Measurements from ENCODE around the gene OTULINL.
A peak's percentile ranks its signal among the peaks of the same experiment; 100 is the strongest.
"Not testable (repeated sequence)": the region's sequence is repeated elsewhere in the genome, so short reads cannot be mapped to it uniquely, and the experiment has no call there.

OTULINL gene

GRCh38 chr5:14581106-14581890 lies at the start of gene OTULINL:
Gene OTULINL (plus strand): TSS chr5:14581792. CDS start chr5:14581895, 103 bp downstream.
- DNase-seq (ENCODE audit: low spot score) = peak; percentile 98

- DNase-seq (ENCODE audit: low spot score) = no peak
Observed at GRCh38 chr5:14532180-14532579, 49.4 kb upstream of the OTULINL start.

- DNase-seq (ENCODE audit: low spot score) = no peak
Observed at GRCh38 chr5:14534773-14535172, 46.8 kb upstream of the OTULINL start.

DNA sequence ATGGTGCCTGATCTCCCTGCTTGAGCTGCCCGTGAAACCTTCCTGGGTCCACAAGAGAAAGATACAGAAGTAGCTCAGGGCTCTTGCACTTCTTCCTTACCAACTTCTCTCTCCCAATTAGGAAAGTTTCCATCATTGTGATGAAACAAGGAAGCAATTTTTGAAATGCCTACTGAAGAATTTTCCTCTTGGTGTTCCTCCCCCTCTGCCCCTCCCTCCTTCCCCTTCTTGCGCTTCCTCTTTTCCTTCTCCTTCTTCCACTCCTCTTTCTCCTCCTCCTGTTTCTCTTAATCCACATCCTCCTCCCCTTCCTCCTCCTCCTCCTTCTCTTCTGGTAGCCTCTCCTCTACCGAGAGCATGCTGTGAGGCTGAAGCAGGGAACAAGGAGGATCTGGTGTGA lies 36.3 kb upstream of the OTULINL start:
- DNase-seq (ENCODE audit: low spot score) = no peak

DNA sequence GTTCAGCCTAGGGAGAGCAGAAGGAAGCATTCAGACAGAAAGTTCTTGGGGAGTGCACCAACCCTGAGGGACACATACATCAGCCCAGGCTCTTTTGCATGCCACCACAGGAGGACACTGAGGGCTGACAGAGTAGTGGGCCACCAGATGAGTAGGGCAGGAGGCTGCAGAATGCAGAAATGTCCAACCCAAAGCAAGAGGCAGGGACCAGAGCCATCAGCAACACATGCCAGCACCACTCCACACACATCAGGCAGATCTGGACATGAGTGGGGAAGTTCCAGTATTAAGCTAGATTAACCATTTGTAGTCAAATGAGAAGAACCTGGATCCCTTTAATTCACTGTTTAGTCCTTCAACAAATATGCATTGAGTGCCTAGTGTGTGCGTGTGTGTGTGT lies 35.7 kb upstream of the OTULINL start:
- no peak for DNase-seq (ENCODE audit: low spot score)

DNA sequence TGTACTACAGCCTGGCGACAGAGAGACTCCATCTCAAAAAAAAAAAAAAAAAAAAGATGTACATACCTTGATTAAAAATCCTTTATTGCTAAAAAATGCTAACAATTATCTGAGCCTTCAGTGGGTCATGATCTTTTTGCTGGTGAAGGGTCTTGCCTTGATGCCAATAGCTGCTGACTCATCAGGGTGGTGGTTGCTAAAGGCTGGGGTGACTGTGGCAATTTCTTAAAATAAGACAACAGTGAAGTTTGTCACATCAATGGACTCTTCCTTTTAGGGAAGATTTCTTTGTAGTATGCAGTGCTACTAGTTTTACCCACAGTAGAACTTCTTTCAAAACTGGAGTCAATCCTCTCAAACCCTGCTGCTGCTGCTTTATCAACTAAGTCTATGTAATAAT lies 33.9 kb upstream of the OTULINL start:
- no peak for DNase-seq (ENCODE audit: low spot score)

DNA sequence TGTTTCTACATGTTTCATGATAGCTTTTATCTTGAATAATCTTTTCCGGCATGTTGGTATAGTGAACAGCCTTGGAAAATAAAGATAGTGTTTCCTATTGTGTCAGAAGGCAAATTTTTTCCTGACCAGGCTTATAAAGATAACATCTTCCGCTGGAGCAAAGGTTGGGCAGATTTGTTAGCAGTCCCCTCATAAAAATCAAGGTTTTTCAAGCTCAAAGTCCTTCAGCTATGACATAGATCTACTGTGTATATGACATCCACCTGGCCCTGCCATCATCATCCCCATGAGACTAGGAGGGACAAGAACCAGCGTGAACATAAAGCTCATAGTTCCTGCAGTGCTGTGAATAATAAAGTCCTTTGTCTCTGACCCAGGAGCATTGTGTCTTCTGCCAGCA lies 30.4 kb upstream of the OTULINL start:
- DNase-seq (ENCODE audit: low spot score) = no peak

- no peak for DNase-seq (ENCODE audit: low spot score)
Observed at GRCh38 chr5:14552017-14552416, 29.6 kb upstream of the OTULINL start.

- not testable (repeated sequence) for DNase-seq (ENCODE audit: low spot score)
Observed at GRCh38 chr5:14554288-14554687, 27.3 kb upstream of the OTULINL start.

DNA sequence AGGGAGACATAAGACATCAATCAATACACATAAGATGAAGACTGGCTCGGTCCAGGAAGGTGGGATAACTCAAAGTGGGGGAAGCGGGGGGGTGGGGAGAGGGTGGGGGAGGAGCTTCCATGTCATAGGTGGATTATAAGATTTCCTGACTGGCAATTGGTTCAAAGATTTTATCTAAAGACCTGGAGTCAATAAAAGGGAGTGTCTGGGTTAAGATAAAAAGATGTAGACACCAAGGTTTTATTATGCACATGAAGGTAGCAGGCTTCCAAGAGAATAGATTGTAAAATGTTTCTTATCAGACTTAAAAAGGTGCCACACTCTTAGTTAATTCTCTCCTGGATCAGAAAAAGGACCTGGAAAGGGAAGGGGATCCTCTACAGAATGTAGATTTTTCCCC lies 25.6 kb upstream of the OTULINL start:
- DNase-seq (ENCODE audit: low spot score) = no peak

- no peak for DNase-seq (ENCODE audit: low spot score)
Observed at GRCh38 chr5:14557203-14557770, 24.3 kb upstream of the OTULINL start.

GRCh38 chr5:14557791-14558415 lies 23.7 kb upstream of the OTULINL start:
- DNase-seq (ENCODE audit: low spot score) = no peak

DNA sequence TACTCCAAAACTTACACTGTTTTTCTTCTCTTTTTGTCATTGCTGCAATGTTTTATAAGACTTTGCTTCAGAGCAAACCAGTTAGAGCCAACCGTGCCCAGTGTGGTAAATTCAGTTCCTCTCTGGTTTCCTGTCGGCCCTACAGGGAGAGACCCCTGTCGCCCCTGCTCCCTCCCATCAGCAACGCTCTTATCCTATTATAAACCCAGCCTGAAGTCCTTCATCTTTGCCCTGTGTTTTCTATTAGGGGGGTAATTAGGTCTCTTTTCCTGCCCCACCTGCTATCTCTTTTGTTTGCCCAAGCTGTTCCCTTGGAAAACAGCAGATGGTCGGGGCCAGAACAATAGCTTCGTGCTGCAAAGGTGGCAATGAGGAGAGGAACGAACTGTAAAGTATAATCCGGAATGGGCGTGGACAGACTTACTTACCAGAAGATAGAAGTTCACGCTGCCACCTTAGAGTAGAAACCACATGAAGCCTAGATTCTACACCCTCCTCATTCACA lies 21.4 kb upstream of the OTULINL start:
- no peak for DNase-seq (ENCODE audit: low spot score)

- no peak for DNase-seq (ENCODE audit: low spot score)
Observed at GRCh38 chr5:14561741-14562140, 19.9 kb upstream of the OTULINL start.

DNA sequence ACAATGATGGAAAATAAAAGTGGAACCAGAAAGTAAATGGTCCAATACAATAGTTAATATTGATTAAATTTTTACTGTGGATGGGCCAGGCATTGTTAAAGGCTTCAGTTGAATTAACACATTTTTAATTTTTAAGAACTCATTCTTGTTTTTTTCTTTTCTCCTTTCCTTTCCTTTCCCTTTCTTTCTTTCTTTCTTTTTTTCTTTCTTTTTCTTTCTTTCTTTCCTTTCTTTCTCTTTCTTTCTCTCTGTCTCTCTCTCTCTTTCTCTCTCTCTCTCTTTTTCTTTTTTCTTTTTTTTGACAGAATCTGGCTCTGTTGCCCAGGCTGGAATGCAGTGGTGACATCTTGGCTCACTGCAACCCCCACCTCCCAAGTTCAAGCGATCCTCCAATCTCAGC lies 13.3 kb upstream of the OTULINL start:
- DNase-seq (ENCODE audit: low spot score) = no peak

- no peak for DNase-seq (ENCODE audit: low spot score)
Observed at GRCh38 chr5:14569948-14570691, 11.5 kb upstream of the OTULINL start.

- DNase-seq (ENCODE audit: low spot score) = no peak
Observed at GRCh38 chr5:14571901-14572300, 9.7 kb upstream of the OTULINL start.

DNA sequence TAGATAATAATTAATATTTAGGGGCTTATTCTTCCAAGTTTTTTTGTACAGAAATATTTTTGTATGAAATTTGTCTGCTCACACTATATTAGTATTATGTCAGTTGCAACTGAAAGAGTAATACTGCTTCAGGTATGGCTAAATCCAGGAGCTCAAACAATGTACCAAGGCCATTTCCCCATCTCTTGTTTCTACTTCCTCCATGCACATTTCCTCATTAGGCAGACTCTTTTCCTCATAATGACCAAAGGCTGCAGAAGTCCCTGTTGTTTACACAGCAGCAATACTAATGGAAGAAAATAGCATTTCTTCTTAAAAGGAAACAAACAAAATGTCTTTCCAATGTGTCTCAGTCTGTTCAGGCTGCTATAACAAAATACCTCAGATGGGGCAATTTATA lies 9.2 kb upstream of the OTULINL start:
- DNase-seq (ENCODE audit: low spot score) = no peak

DNA sequence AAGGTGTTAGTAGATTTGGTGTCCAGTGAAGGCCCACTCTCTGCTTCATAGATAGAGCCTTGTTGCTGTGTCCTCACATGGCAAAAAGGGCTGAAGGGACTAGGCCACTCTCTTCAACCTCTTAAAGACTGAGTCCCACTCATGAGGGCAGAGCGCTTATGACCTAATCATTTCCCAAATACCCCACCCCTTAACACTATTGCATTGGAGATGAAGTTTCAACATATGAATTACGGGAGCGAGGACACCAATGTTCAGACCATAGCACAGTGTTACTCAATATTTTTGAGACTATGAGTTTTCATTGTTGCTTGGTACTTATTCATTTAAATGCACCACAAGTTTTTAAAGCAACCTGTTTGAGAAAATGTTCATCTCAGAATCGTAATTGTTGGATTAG lies 8.8 kb upstream of the OTULINL start:
- no peak for DNase-seq (ENCODE audit: low spot score)

DNA sequence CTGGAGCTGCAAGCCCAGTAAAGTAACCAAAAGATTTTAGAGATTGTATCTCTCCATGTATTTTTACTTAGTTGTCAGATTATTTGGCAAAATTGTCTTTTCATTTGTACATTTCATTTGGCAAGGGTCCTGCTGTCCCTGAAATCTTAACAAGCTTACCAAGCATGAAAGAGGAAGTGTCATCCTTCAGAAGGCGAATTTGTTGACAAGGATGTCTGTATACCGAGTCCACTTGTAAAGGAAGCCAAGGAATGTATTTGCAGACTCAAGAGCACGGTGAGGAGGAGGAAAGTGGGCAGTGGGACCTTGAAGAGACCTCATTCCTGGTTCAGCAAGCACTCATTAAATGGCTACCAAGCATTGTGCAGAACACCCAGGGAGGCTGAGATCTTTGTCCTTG lies 7.5 kb upstream of the OTULINL start:
- DNase-seq (ENCODE audit: low spot score) = no peak

DNA sequence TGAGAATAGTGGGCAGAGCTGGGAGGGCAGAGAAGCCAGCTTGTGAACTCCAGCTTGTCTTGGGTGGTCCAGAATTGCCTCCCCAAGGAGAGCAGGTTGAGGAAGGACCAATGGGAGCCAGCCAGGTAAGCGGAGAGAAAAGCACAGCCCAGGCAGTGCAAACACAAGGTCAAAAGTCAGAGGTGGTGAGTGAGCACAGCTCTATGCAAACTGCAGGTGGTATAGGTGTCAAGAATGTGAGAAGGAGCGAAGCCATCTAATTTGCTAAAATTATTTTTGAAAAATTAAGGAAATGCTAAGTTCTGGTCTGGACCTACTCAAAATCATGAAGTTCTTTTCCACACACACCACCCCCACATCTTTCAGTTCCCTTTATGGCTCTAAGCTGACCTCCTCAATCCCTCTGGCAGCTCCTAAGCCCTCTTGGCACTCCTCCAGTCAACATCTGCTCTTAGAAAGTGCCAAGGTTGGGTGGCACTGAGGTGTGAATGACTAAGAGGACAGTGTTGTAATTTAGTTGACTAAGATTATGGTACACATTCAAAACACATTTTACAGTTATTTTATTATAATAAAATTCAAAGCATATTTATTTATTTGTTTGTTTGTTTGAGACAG lies 6.6 kb upstream of the OTULINL start:
- DNase-seq (ENCODE audit: low spot score) = no peak

DNA sequence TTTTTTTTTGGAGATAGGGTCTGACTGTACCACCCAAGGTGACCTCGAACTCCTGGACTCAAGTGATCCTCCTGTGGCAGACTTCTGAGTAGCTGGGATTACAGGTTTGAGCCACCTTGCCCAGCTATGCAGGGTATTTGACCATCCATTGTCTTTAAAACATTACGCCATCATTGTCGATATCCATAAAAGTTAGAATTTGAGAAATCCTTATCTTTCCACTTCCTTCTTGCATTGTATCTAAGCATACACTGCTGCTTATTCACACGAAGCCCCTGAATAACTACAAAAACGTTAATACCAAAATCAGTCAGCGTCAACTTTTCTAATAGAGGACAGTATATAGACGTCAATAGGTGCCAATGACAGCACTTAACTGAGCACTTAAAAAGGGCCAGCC lies 5.4 kb upstream of the OTULINL start:
- DNase-seq (ENCODE audit: low spot score) = no peak
